Body of pancreas (tissue), 4 donors: Measurements from ENCODE around the gene GNG11.
"Not testable (repeated sequence)": the region's sequence is repeated elsewhere in the genome, so short reads cannot be mapped to it uniquely, and the experiment has no call there.

ENCODE experiments used
- POLR2A ChIP-seq, 3 donors: fragments of 450-650 bp; IDR thresholded peaks; one replicate each; pipeline ENCODE4 v1.6.1; 2016; ENCODE audit warnings: antibody characterized with exemption in 3 of 3, mild to moderate bottlenecking in 2 of 3
- TF ChIP-seq, protein P1 (sequence below), 7 experiments: fragments of 450-650 bp in 4 of 7; fragments of 200-600 bp in 3 of 7; sonication (generic) in 3 of 7; IDR thresholded peaks; one replicate each; pipeline ENCODE4 v1.5.1; 2016 to 2019; ENCODE audit warnings: antibody characterized with exemption in 7 of 7

DNA sequence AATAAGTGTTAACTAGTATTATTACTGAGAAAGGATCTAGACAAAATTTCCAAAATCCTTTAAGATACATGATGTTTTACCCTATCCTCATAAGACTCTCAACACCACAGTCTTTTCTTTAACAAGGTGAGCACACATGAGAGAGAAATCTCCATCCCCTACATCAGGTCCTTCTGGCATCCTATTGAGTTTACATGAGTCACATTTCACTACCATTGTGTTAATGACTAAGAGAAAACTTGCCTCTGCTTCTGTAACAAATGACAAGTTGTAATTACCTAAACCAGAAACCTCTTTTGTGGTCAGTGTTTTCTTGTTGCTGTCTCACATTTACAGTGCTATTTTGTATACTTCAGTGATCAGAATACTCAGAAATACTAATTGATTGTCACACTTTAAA, 9.9 kb upstream of the GNG11 start:
- TF ChIP-seq, protein P1, sequence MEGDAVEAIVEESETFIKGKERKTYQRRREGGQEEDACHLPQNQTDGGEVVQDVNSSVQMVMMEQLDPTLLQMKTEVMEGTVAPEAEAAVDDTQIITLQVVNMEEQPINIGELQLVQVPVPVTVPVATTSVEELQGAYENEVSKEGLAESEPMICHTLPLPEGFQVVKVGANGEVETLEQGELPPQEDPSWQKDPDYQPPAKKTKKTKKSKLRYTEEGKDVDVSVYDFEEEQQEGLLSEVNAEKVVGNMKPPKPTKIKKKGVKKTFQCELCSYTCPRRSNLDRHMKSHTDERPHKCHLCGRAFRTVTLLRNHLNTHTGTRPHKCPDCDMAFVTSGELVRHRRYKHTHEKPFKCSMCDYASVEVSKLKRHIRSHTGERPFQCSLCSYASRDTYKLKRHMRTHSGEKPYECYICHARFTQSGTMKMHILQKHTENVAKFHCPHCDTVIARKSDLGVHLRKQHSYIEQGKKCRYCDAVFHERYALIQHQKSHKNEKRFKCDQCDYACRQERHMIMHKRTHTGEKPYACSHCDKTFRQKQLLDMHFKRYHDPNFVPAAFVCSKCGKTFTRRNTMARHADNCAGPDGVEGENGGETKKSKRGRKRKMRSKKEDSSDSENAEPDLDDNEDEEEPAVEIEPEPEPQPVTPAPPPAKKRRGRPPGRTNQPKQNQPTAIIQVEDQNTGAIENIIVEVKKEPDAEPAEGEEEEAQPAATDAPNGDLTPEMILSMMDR (IDR thresholded peaks at IDR 0.05) = not testable (repeated sequence)
- not testable (repeated sequence) for TF ChIP-seq POLR2A (IDR thresholded peaks at IDR 0.05)
